Measurements from ENCODE around the gene ABHD8.

The ABHD8 gene

DNA sequence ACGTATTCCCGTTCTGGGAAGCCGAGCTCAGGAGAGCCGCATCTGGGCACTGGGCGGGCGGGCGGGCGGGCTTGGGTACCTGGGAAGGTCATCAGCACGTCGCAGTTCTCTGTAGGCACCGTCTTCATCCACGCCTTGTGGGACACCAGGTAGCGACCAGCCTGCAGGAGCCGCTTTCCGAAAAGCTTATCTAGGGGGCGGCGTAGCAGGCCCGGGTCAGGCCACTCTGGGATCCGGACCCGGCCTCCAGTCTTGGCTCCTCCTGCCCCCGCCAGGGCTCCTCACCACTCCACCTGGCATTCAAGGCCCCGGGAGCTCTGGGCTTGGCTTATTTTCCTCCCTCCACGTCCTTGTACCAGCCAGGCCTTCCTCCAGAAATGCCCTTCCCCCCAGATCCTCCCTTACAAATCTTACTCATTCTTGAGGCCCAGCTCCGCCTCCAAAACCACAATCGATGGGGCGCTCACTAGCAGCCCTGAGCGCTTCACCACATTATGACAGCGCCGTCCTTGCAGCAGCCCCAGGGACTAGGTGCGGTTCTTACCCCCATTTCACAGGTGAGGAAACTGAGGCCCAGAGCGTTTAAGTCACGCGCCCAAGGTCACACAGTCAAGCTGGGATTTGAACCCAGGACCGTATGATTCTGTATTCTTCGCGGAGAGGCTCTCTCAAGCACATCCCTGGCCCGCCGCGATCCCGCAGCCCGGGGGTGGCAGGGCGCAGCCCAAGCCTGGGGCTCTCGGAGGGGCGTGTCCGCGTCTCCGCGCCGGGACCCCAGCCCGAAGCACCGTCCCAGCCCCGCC lies 30.6 kb upstream of the ABHD8 start:
- DNase-seq (ENCODE audit: low read depth in 2 of 2), result peak; percentile 45 to 53

DNA sequence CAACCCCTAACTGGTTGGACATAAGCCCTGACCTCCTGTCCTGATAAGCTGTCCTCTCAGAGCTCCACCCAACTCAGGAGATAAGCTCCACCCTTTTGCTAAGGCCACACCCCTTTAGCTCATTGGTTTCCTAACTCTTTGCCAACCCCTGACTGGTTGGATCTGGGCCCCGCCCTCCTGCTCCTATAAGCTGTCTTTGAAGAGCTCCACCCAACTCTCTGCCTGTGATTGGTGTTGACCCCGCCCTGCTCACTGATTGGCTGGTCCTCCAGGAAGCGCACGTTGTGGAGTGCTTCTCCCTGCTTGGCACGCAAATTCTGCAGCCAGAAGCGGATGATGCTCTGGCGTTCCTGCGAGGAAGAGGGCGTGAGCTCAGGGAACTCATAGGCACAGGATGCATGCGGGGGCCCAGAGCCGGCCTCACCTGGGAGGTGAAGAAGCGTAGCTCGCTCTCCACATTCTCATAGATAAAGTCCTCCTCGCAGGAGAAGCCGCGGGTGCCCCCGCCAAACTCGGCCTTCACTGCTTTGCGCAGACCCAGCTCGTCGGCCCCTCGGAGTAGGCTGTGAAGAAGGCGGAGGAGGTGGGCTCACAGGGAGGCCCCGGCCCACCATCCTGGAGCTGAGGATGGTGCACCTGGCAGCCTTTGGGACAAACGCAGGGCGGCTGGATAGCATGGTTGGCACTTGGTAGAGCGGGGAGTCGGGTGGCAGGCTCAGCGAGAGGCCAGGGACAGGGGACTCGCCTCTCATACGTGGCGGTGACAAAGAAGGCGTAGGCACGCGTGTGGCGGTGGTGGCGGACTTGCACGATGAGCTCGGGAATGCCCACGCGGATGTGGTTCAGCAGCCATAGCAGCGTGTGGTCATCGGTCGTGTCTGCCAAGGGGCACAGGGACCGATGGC lies 29.7 kb upstream of the ABHD8 start:
- DNase-seq (ENCODE audit: low read depth in 2 of 2), result no peak

DNA sequence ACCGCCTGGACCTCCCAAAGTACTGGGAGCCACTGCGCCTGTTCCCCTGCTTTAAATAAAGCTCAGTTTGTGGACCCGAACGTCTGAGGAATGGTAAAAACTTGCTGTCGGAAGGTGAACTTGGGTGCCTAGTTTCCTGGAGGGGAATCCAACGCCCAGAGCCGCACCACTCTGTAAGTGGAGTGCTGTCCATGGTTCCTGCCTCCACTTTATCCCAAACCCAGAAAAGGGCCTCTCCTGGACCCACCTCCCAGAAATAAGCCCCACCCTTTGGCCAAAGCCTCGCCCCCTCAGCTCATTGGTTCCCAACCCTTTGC lies 29.1 kb upstream of the ABHD8 start:
- no peak for DNase-seq (ENCODE audit: low read depth in 2 of 2)

DNA sequence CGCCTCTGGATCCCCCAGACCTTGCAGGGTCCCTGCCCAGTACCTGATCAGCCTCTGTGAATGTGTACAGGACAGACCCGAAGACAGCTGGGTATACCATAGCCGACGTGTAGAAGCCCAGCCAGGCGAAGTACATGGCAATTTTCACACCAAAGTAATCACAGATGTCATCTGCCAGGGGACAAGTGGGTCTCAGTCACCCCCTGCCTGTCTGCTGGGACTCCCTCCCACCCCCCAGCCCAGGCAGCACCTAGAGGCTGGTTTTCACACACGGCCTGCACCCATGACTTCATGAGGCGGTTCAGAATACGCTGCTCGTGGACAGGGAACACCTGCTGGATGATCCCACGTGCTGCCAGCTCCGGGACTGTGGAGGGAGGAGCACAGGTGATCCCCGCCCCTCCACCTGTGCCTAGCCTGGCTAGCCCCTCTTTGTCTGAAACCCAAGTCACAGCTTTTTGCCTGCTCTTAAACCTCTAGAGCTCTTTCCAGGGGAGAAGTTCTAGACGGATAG lies 27.9 kb upstream of the ABHD8 start:
- DNase-seq (ENCODE audit: low read depth in 2 of 2), result no peak

DNA sequence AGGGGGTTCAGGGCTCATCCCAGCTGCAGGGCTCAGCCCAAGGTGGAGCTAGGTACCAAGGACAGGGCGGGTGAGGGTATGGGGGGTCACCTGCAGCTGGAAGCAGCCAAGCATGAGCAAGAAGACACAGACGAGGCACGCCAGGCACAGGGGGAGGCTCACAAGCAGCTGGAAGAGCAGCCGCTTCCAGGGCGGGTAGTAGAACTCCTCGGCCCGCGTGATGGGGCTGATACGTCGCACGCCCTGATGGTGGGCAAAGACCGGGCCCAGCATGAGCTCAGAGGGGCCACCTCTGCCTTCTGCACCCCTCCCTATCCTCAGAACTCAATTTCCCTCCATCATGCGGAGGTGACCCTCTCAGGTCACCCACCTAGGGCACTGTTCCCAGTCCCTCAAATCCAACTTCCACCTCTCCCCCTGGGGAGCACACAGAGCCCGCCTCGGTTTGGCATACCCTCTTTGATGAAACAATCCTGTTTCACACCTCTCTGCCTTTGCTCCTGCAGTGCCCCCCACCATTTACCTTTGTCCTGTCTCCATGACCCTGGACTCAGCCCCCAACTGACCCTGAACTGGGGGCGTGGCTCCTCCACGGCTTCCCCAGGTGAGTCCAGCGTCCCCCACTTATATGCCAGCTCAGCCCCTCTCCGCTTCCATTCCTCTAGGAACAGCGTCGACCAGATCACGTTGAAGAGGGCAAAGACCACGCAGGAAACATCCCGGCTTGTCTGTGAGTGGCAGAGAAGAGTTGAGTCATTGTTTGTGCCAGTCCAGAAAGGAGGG lies 27.2 kb upstream of the ABHD8 start:
- DNase-seq (ENCODE audit: low read depth in 2 of 2), result no peak

DNA sequence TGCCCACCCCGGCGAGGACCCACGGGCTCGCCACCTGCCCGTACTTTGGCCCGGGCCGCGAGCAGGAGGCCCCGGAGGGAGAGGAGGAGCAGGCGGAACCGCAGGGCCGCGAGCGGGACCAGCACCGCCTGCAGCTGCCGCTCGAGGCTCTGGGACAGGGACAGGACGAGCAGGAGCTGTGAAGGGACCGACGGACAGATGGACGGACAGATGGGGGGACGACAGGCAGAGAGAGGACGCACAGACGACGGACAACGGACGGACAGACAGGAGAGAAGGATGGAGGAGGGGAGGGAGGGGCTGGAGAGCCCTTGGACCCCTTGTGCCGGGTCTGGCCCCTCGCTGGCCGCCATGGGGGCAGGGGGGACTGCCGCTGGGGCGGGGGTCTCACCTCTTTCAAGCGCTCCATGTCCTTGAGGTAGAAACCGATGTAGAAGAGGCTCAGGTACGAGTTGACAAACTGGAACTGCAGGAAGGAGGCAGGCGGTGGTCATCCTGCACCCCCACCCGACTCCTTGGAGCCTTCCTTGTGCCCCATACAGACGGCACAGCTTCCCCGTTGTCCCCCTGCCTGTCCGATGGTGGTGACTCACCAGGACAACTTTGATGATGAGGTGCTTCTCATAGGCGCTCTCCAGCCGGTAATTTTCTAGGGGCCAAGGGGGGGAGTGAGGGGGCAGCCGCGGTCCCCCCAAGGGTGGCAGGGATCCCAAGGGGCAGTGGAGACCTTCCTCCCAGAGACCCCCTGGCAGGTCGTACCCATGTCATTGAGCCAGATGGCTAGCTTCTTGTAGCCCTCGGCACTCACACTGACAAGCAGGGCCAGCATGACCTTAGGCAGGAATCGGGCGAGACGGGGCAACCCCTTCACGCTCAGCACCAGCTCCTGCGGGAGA lies 26.4 kb upstream of the ABHD8 start:
- DNase-seq (ENCODE audit: low read depth in 2 of 2), result no peak

DNA sequence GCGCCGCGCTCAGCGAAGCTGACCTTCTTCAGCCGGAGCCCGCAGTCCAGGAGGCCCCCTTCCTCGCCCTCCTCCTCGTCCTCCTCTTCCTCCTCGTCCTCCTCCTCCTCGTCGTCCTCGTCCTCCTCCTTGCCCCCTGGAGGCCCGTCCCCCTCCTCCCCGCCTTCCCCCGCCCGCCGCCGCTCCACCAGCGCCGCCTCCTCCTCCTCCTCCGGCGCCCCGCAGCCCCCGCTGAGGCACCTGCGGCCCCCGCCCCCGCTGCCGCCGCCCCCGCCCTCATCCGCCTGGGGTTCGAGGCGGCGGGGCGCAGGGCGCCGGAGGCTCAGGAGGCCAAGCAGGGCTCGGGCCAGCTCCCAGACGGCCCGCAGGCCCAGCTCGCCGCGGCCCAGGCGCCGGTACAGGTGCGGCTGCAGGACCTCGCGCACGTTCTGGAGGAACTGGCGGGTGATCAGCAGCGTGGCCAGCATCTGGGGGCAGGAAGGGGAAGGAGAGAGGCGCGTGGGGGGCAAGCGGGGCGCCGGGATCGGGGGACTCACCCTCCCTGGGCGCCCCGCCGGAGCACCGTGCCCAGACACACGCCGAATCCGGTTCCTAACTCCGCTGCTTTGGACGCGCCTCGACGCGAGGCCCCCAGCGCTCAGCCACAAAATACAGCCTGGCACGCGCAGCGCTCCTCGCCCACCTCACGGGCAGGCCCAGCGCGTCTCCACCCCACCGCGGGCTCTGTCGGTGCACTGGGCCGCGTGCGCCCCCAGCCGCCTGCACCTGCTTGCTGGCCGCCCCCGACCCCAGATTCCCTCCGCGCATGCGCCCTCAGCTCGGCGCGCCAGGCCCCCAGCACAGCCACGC lies 25.5 kb upstream of the ABHD8 start:
- DNase-seq (ENCODE audit: low read depth in 2 of 2), result no peak

DNA sequence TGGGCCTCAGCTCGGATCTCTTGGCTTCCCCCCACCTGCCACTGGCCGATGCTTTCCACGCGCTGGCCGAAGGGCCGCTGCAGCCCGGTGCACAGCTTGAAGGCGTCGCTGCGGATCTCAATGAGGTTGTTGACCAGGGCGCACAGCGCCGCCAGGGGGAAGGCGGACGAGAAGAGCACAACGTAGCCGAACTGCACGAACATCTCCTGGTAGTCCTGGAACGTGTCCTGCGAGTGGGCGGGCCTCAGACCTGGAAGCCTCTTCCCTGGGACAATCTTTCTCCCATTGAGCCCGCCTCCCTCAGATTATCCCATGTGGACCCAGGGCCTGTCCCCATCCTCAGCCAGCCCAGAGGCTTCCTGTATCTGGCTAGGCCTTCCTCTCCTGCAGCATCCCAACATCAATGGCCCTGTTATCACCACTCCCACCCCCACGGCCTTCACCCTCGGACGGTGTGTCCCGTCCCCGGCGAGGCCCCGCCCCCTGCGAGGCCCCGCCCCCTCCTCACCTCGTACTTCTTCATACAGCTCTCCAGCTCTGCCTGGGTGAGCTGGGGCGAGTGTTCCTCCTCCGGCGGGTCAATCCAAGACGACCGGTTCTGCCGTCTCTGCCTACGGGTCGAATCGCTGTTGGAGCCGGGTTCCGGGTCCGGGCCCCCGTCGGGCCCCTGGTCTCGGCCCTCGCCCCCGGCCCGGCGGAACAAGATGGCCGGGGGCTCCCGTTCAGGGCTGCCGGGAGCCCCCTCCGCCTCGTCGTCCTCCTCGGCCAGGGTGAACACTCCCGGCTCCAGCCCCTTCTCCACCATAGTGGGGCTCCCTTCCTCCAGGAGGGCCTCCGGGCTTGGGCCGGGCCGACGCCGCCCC lies 24.7 kb upstream of the ABHD8 start:
- DNase-seq (ENCODE audit: low read depth in 2 of 2), result no peak

DNA sequence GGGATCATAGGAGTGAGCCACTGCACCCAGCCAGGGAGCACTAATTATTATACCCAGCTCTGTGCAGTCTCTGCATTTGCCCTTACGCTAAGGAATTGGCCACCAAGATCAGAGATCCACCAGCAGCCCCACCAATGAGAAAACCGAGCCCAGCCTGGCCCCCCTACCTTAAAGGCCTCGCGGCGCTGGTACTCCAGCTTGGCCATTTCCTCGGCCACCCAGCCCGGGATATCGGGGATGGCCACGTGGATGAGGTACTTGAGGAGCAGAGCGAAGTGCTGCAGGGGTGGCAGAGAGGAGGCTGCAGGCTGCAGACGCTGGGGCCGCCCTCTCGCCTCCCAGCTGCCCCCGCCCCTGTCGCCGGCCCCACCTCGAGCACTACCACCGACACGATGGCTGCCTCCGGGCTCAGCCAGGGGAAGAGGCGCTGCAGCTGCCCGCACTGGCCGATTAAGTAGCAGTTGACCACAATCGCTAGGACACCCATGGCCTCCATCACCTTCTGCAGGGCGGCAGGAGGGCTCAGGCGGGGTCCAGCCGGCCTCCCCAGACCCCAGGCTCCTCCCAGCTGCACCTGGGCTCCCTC lies 23.9 kb upstream of the ABHD8 start:
- no peak for DNase-seq (ENCODE audit: low read depth in 2 of 2)

DNA sequence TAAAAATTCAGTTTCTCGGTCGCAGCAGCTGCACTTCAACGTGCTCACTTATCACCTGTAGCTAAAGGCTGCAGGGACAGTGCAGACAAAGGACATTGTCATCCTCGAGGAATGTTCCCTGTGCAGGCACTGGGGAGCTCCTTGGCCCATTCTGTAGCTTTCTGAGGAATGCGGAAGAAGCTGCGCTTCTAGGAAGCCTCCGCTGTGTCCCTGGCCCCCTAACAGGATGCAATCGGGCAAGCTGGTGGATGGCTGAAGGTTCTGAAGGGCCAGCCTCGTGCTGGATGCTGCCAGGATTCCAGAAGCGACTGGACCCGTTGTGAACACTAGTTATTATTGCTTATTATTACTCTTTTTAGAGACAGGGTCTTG lies 23.4 kb upstream of the ABHD8 start:
- no peak for DNase-seq (ENCODE audit: low read depth in 2 of 2)

DNA sequence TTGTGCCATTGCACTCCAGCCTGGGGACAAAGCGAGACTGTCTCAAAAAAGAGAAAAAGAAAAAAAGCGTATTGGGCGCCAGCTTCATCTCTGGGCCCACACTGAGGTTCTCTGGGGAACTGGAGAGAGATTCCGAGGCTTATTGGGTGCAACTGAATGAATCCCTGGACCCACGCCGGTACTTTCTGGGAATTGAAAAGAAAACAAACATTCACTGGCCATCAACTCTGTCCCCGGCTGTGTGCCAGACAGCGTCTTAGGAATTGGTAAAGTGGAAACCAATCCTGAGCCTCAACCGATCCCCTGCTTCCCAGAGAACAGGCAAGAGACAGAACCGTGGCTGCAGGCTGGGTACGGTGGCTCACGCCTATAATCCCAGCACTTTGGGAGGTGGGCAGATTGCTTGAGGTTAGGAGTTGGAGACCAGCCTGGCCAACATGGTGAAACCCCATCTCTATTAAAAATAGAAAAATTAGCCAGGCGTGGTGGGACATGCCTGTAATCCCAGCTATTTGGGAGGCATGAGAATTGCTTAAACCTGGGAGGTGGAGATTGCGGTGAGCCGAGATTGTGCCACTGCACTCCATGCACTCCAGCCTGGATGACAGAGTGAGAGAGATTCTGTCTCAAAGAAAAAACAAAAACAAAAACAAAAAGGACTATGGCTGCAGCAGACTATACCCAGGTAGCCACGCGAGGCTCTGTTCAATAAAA lies 22.8 kb upstream of the ABHD8 start:
- DNase-seq (ENCODE audit: low read depth in 2 of 2), result no peak

DNA sequence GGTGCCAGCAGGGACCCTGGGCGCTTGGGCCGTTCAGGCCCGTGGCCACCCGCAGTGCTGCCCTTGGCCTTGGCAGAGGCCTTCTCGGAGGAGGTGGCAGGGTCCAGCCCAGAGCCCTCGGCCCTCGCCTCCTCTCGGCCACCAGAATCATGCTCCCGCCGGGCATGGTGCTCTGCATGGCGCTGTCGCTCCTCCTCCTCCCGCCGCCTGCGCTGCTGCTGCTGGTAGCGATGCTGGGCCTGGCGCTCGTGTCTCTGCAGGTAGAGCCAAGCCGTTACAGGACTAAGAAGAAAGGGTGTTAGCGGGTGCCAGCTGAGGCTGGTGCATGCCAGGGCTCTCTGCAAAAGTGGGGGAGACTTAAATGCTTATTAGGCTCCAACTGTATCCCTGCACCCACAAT lies 21.9 kb upstream of the ABHD8 start:
- no peak for DNase-seq (ENCODE audit: low read depth in 2 of 2)

DNA sequence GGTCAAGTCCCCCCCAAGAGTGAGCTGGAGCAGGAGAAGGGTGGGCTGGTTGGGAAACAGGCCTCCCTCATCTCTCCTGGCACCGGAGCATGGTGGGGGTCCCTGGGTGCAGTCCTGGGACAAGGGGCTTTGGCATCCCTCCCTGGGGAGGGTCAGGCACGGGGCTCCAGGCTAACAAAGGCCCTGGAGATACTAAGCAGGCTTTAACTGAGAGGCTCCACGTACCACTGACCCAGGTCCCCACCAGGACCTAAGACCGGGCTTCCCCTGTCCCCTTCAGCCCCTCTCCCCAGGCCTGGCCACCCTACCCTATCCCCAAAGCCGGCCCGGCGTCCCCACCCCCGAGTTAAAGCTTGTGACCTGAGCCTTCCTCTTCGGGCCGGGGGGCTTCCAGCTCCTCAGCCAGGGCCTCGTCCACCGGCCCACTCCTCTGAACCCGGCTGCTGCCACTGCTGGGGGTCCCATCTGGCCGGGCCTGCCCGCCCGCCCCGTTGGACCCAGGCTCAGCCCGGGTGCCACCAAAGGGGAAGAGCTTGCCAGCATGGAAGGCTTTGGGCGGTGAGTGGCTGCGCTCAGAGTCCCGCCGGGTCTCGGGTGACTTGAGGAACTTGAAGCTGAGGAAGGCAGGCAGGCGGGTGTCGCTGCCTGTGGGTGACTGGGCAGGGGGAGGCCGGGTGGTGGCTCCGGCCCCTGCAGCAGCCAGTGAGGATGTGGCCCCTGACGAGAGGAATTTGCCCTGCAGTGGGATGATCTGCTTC lies 21.3 kb upstream of the ABHD8 start:
- no peak for DNase-seq (ENCODE audit: low read depth in 2 of 2)

DNA sequence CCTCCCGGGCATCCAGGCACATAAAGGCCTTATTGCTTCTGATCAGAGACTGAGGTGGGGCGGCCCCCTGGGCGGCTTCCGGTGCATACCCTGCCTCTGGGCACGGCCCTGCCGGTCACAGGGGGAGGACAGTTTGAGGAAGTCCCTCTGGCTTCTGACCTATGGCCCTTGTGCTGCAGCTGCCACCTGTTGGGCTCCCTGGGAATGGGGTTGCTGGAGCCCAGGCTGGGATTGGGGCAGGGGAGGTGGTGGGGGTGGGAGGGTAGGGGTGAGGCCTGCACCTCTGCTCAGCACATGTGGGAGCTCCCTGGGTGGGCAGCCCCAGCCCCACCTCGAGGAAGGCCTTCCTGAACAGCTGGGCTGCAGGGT lies 20.7 kb upstream of the ABHD8 start:
- DNase-seq (ENCODE audit: low read depth in 2 of 2), result no peak

DNA sequence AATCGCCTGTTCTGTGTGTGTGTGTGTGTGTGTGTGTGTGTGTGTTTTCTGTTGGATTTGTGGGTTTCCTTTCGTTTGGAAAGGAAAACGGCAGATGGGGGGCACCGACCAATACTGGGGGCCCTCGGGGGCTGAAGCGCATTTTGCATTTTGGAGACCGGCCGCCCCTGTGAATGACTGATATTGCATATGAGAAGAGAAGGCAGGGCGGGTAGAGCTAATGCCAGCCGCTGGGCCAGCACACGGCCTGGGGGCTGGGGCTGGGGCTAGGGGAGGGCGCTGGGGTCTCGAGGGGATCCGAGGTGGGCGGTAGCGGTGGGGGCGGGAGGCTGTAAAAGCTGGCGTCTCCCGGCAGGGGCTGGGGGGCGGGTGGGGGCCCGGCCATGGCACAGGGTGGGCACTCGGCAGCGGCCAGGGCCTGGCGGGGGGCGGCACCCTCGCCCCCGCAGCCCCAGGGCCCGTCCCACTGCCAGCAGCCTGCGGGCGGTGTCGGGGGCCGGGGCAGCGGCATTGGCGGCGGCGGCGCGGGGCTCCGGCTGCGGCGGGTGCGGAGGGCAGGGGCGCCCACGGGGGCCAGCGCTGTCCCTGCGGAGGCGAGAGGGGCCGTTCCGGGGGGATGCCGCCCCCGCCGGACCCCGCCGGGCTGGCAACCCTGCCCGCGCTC lies 20.2 kb upstream of the ABHD8 start:
- DNase-seq (ENCODE audit: low read depth in 2 of 2), result no peak

DNA sequence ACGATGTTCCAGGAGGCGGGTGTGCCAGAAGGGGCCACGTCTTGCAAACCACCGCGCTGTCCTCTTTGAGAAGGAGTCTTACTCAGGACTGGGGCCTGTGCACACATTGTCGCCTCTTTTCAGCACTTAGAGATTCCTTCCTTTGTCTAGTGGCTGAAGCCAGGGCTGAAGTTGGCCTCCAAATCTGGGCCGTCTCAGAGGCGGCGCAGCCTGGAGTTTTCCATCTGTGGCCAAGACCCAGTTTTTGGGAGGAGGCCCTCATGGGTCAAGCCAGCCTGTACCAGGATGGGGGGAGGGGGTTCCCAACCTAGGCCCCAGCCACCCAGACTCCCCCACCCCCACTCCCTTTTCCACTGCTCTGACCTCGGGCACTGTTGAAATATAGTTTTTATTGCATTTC lies 19.6 kb upstream of the ABHD8 start:
- no peak for DNase-seq (ENCODE audit: low read depth in 2 of 2)

All from stimulated activated CD8-positive, alpha-beta memory T cell treated with anti-CD3 and anti-CD28 coated beads, Interleukin-2, amount 100 ng/mL, for 1 hour (primary cell).